Fibroblast of skin of right quadriceps (primary cell): ENCODE data around the gene BCR.
"Not testable (repeated sequence)": the region's sequence is repeated elsewhere in the genome, so short reads cannot be mapped to it uniquely, and the experiment has no call there.

Experiments
- DNase-seq: peaks from one replicate; pipeline ENCODE4 v3.0.0-alpha.2; 2013

The BCR gene

GRCh38 chr22:23180301-23180892 is at the start of gene BCR:
Gene BCR, plus strand, starts transcription at chr22:23180509. Its CDS starts 452 bp downstream, at chr22:23180961.
- peak; percentile 65 for DNase-seq

- DNase-seq = no peak
Measured at GRCh38 chr22:23130697-23131096, 49.6 kb upstream of the BCR start.

- no peak for DNase-seq
Measured at GRCh38 chr22:23131931-23132330, 48.4 kb upstream of the BCR start.

- DNase-seq = no peak
Measured at GRCh38 chr22:23132376-23133091, 47.8 kb upstream of the BCR start.

- DNase-seq = no peak
Measured at GRCh38 chr22:23133922-23134321, 46.4 kb upstream of the BCR start.

- not testable (repeated sequence) for DNase-seq
Measured at GRCh38 chr22:23136991-23137390, 43.3 kb upstream of the BCR start.

GRCh38 chr22:23137468-23137867 is 42.8 kb upstream of the BCR start:
- no peak for DNase-seq

- no peak for DNase-seq
Measured at GRCh38 chr22:23137905-23138561, 42.3 kb upstream of the BCR start.

- no peak for DNase-seq
Measured at GRCh38 chr22:23138584-23139435, 41.5 kb upstream of the BCR start.

GRCh38 chr22:23140385-23140784 is 39.9 kb upstream of the BCR start:
- DNase-seq = no peak

- no peak for DNase-seq
Measured at GRCh38 chr22:23142546-23143105, 37.7 kb upstream of the BCR start.

GRCh38 chr22:23143119-23143518 is 37.2 kb upstream of the BCR start:
- DNase-seq = no peak

GRCh38 chr22:23144432-23144831 is 35.9 kb upstream of the BCR start:
- no peak for DNase-seq

GRCh38 chr22:23144932-23145877 is 35.1 kb upstream of the BCR start, which contains the start of gene RAB36:
Gene RAB36, plus strand, starts transcription at chr22:23145477. Its CDS starts 1,140 bp downstream, at chr22:23146617.
- DNase-seq = peak; percentile 98

GRCh38 chr22:23145878-23146470 is 34.3 kb upstream of the BCR start:
- DNase-seq = no peak

- DNase-seq = no peak
Measured at GRCh38 chr22:23146478-23147205, 33.7 kb upstream of the BCR start.

GRCh38 chr22:23147617-23148387 is 32.5 kb upstream of the BCR start:
- no peak for DNase-seq

- DNase-seq = no peak
Measured at GRCh38 chr22:23149743-23150238, 30.5 kb upstream of the BCR start.

- DNase-seq = no peak
Measured at GRCh38 chr22:23150762-23151161, 29.5 kb upstream of the BCR start.
